Mucosa of stomach (tissue), 1 donor: ENCODE results near the gene NUP214.

ENCODE experiments used
- H3K27me3 ChIP-seq: one replicate; pipeline ENCODE4 v1.7.0; 2013; ENCODE audit warnings: mild to moderate bottlenecking, low read length; ENCODE audit not compliant: control insufficient read depth, insufficient read depth
- H3K36me3 ChIP-seq: one replicate; pipeline ENCODE4 v1.7.0; 2013; ENCODE audit warnings: low read length; ENCODE audit not compliant: control insufficient read depth, insufficient read depth
- H3K4me1 ChIP-seq: one replicate; pipeline ENCODE4 v1.7.0; 2013; ENCODE audit warnings: mild to moderate bottlenecking, low read length; ENCODE audit not compliant: control insufficient read depth, insufficient read depth
- H3K4me3 ChIP-seq: one replicate; pipeline ENCODE4 v1.7.0; 2013; ENCODE audit warnings: low read length
- H3K9ac ChIP-seq: one replicate; pipeline ENCODE4 v1.7.0; 2013; ENCODE audit warnings: mild to moderate bottlenecking, low read length, moderate library complexity
- H3K9me3 ChIP-seq: one replicate; pipeline ENCODE4 v1.7.0; 2013; ENCODE audit warnings: mild to moderate bottlenecking, low read length, moderate library complexity; ENCODE audit not compliant: control insufficient read depth
- donor health status: Pancreatic carcinoma.

NUP214 gene

DNA sequence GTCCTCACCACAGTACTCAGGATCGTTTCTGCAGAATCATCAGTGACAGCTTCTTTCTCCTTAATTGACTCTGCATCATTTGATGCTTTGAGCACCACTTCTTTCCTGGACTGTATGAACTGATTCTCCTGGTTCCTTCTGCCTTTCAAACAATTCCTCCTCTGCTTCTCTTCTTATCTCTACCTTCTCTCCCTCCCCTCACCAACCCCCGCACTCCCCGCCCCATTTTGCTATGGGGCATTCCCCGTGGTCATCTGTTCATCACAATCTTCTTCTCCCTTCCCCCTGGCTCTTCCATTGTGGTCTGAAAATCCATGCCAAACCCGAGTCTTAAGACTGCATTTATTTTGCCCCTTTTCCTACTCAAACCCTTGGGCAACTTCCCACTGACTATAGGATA lies 93.0 kb downstream of the NUP214 start:
- Histone ChIP-seq H3K4me1 (no peaks in the 10 kb centered on the region), H3K4me3 (no peak overlapping the region), H3K9me3 (no peaks in the 10 kb centered on the region), H3K9ac (no peak overlapping the region), H3K27me3 (no peaks in the 10 kb centered on the region), H3K36me3 (no peaks in the 10 kb centered on the region)

DNA sequence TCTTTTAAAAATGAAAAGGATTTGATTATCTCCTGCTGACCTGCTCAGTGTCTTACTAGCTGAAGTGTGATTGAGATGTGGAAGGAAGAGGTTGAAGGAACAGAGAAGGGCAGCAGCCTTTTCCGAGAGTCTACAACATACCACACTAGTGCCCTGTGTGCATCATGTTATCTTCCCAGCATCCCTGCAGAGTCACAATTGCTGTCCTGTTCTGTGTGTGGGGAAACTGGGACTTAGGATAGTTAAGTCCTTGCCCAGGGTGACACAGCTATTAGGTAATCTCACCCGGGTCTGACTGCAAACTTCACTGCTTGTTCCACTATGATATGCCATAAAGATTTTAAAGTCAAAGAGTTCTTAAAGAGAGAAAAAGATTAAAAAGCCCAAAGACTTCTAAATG lies 95.1 kb downstream of the NUP214 start:
- Histone ChIP-seq H3K9ac (no peak overlapping the region), H3K36me3 (no peaks in the 10 kb centered on the region), H3K9me3 (no peaks in the 10 kb centered on the region), H3K4me1 (no peaks in the 10 kb centered on the region), H3K4me3 (no peak overlapping the region), H3K27me3 (no peaks in the 10 kb centered on the region)

- Histone ChIP-seq H3K4me1 (no peaks in the 10 kb centered on the region), H3K36me3 (no peaks in the 10 kb centered on the region), H3K9me3 (no peaks in the 10 kb centered on the region), H3K27me3 (no peaks in the 10 kb centered on the region), H3K4me3 (no peak overlapping the region), H3K9ac (no peak overlapping the region)
Observed at GRCh38 chr9:131222460-131222859, 97.1 kb downstream of the NUP214 start.

DNA sequence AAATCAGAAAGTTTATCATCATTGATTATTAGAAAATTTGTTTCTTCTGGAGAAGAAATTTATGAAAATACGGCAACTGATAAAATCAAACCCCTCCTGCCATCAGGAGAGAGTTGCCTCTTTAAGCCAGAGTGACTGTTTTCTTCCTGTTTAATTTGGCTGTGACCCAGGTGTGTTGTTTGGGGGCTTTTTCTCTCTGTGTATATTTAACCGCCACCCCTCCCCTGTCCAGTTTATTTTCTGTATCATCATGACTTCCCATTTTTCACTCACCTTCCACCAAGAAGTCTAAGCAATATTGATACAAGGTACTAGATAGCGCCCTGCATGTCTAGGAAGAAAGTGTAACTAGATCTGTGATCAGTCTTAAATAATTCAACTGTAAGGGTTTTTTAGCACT lies 100.8 kb downstream of the NUP214 start:
- no peaks in the 10 kb centered on the region for H3K9me3 ChIP-seq
- no peaks in the 10 kb centered on the region for H3K4me1 ChIP-seq
- no peaks in the 10 kb centered on the region for H3K27me3 ChIP-seq
- H3K36me3 ChIP-seq = no peaks in the 10 kb centered on the region
- no peak overlapping the region for H3K9ac ChIP-seq
- no peak overlapping the region for H3K4me3 ChIP-seq

DNA sequence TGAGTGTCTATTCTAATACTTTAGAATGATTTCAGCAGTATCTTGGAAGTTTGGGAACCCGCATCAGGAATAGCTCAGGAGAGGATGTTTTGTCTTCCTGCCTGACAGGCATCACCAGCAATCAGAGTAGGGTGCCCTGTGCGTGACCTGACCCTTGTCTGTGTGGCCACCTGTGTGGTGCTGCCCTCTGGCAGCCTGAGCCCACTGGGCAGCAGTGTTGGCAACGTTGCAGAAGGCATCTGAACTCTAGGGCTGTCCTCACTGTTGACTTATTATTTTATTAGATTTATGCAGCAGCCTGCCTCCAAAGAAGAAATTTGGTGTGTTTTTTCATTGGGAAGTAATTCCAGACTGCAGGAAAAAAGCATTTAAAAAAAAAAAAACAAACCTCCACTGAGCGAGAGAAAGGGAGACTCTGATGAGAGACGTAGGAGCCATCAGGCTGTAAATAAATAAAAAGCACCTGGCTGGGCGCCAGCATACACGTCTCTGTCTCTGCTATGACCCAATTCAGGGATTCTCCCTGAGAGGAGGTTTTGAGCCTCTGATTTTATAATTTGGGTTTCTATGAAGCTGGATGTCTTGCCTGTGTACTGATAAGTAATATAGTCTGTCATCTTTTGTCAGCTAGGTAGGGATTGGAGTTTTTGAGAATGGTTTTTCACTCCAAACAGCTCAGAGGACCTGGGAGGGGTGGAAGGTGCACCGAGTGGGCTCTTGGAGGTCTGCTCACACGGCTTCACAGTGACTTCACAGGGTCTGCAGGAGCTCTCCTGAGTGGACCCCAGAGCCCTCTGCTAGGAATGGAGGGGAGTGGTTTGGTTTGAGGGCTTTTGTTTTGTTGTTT lies 101.9 kb downstream of the NUP214 start:
- Histone ChIP-seq H3K4me1 (no peaks in the 10 kb centered on the region), H3K4me3 (no peak overlapping the region), H3K9ac (no peak overlapping the region), H3K9me3 (no peaks in the 10 kb centered on the region), H3K27me3 (no peaks in the 10 kb centered on the region), H3K36me3 (no peaks in the 10 kb centered on the region)

GRCh38 chr9:131227959-131228460 lies 102.6 kb downstream of the NUP214 start:
- Histone ChIP-seq H3K27me3 (no peaks in the 10 kb centered on the region), H3K4me1 (no peaks in the 10 kb centered on the region), H3K9me3 (no peaks in the 10 kb centered on the region), H3K4me3 (no peak overlapping the region), H3K36me3 (no peaks in the 10 kb centered on the region), H3K9ac (no peak overlapping the region)

DNA sequence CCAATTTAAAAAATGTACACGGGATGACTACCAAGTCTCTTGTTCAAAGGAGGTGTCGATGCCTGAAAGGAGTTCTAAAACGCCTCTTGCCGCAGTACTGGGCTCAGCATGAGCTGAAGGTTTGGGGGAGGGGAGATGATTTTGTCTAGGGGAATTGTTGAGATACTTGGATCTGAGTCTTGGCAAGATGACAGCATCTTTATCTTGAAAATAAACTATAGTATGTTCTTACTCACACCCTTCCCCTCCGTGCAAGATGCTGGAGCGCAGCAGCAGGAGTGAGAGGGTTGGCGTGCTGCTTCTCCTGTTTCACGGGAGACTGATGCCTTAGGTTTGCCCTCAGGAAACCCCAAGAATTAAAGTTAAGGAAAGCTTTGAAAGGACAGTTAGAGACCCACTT lies 103.6 kb downstream of the NUP214 start:
- H3K4me1 ChIP-seq = no peaks in the 10 kb centered on the region
- H3K4me3 ChIP-seq = no peak overlapping the region
- no peaks in the 10 kb centered on the region for H3K27me3 ChIP-seq
- no peak overlapping the region for H3K9ac ChIP-seq
- H3K9me3 ChIP-seq = no peaks in the 10 kb centered on the region
- no peaks in the 10 kb centered on the region for H3K36me3 ChIP-seq

- peaks cover under 1% of the 10 kb centered on the region for H3K27me3 ChIP-seq
- H3K9me3 ChIP-seq = no peaks in the 10 kb centered on the region
- H3K4me1 ChIP-seq = peaks cover 13% of the 10 kb centered on the region
- no peak overlapping the region for H3K9ac ChIP-seq
- no peak overlapping the region for H3K4me3 ChIP-seq
- H3K36me3 ChIP-seq = no peaks in the 10 kb centered on the region
Observed at GRCh38 chr9:131233556-131233955, 108.2 kb downstream of the NUP214 start.

DNA sequence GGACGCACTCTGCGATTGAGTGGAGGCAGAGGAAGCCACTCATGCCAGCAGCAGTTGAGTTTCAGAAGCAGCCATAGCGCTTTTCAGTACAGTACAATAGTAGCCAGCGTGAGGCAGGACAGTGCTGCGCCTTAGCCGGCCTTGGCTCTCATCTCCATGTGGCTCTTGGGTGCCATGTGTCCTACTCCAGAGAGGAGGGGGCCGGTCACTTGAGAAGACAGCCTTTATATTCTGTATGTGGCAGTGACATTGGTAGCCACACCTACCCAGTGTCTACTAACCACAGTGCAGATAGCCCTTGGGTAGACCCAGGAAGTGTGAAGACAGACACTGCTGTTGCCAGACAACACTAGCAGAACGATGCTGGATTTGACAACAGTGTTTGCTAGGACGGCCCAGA lies 108.6 kb downstream of the NUP214 start:
- no peaks in the 10 kb centered on the region for H3K9me3 ChIP-seq
- H3K36me3 ChIP-seq = no peaks in the 10 kb centered on the region
- H3K4me3 ChIP-seq = no peak overlapping the region
- H3K27me3 ChIP-seq = peaks cover 5% of the 10 kb centered on the region
- peaks cover 17% of the 10 kb centered on the region for H3K4me1 ChIP-seq
- no peak overlapping the region for H3K9ac ChIP-seq

- Histone ChIP-seq H3K9ac (no peak overlapping the region), H3K27me3 (peaks cover 8% of the 10 kb centered on the region), H3K4me3 (no peak overlapping the region), H3K36me3 (no peaks in the 10 kb centered on the region), H3K9me3 (no peaks in the 10 kb centered on the region), H3K4me1 (peaks cover 17% of the 10 kb centered on the region)
Observed at GRCh38 chr9:131234799-131235479, 109.6 kb downstream of the NUP214 start.

DNA sequence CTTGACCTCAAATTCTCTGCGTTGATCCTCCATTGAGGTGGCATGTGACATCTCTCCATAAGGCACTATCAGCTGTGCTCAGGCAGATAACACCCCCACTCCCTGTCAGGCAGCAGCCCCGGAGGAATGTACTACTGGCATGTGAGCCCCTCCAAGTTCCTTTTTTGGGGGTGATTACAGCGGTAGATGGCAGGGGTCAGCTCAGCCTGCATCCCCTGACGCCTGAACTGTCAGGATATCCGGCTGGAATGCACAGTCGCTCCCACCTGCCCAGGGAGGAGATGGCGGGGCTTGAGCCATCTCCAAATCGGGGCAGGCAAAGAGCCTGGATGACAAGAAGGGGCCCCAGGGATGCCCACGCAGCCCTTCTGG lies 110.1 kb downstream of the NUP214 start:
- H3K9me3 ChIP-seq = no peaks in the 10 kb centered on the region
- no peak overlapping the region for H3K9ac ChIP-seq
- H3K4me3 ChIP-seq = no peak overlapping the region
- peaks cover 17% of the 10 kb centered on the region for H3K4me1 ChIP-seq
- peaks cover 11% of the 10 kb centered on the region for H3K27me3 ChIP-seq
- H3K36me3 ChIP-seq = no peaks in the 10 kb centered on the region

DNA sequence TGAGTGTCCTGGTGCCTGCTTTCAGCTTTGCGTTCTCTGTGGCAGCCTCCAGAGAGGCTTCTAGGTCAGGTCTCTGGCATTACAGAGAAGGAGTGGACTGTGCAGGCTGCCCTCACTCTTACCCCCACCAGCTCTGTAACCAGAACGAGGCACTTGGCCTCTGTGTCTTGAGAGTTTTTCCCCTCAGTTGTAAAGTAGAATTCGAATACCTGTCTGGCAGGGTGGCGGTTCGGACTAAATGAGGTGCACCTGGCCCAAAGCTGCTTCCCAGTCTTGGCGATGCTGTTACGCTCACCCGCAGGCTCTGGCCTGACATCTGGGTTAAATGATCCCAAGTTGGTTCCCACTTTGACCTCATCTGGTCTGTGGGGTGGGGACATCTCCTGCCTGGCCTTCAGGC lies 110.8 kb downstream of the NUP214 start:
- no peaks in the 10 kb centered on the region for H3K36me3 ChIP-seq
- peaks cover 17% of the 10 kb centered on the region for H3K4me1 ChIP-seq
- peaks cover 11% of the 10 kb centered on the region for H3K27me3 ChIP-seq
- H3K9me3 ChIP-seq = no peaks in the 10 kb centered on the region
- H3K4me3 ChIP-seq = no peak overlapping the region
- H3K9ac ChIP-seq = no peak overlapping the region
